OCI-LY7 (cell line): Measurements from ENCODE around the gene EIF4E.

Experiments
- EZH2phosphoT487 ChIP-seq: fragments of 200-600 bp; sonication (generic); IDR thresholded peaks from 2 replicates; pipeline ENCODE4 v1.6.1; 2018; ENCODE audit warnings: low read depth, borderline replicate concordance, mild to moderate bottlenecking, mixed run types, antibody characterized with exemption, low read length, moderate library complexity, mixed read lengths
- TF ChIP-seq, protein P1 (sequence below): fragments of 200-600 bp; sonication (generic); conservative IDR thresholded peaks from 2 replicates; pipeline ENCODE4 v1.5.1; 2014; ENCODE audit warnings: mild to moderate bottlenecking, antibody characterized with exemption, low read length, moderate library complexity, mixed read lengths

DNA sequence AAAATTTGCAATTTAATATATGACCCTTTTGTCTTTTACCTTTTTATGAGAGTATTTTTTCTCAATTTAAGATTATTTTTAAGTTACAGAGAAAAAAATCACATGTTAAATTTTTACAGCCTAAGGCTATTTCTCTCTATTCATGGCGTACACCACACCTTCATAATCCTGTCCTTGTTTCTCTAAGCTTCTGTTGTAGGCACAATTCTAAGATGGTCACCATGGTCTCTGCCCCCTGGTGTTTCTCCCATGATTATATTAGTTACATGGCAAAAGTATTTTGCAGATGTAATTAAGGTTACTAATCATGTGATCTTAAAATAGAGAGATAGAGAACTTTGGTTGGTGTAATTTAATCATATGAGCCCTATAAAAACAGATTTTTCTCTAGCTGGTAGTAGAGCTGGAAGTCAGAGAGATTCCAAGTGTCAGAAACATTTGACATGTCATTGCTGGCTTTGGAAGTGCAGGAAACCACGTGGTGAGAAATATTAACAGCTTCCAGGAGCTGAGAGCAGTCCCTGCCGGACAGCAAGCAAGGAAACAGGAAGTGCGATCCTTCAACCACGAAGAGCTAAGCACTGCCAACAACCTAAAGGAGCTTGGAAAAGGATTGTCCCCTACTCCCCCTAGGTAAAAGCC is 89.8 kb downstream of the EIF4E start:
- TF ChIP-seq EZH2phosphoT487: no peak
- TF ChIP-seq, protein P1, sequence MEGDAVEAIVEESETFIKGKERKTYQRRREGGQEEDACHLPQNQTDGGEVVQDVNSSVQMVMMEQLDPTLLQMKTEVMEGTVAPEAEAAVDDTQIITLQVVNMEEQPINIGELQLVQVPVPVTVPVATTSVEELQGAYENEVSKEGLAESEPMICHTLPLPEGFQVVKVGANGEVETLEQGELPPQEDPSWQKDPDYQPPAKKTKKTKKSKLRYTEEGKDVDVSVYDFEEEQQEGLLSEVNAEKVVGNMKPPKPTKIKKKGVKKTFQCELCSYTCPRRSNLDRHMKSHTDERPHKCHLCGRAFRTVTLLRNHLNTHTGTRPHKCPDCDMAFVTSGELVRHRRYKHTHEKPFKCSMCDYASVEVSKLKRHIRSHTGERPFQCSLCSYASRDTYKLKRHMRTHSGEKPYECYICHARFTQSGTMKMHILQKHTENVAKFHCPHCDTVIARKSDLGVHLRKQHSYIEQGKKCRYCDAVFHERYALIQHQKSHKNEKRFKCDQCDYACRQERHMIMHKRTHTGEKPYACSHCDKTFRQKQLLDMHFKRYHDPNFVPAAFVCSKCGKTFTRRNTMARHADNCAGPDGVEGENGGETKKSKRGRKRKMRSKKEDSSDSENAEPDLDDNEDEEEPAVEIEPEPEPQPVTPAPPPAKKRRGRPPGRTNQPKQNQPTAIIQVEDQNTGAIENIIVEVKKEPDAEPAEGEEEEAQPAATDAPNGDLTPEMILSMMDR: no peak
